Tibial artery (tissue), 4 donors: ENCODE measurements around the gene MRTFB.

ENCODE experiments used
- DNase-seq, 2 donors: peaks; one replicate each; pipeline ENCODE4 v3.0.0-alpha.2; 2019
- H3K27ac ChIP-seq, 2 donors: fragments of 200-600 bp; sonication (generic) in 1 of 2; 1 replicate in 1 of 2; 2 replicates in 1 of 2; pipeline ENCODE4 v1.5.1; 2018 to 2019; ENCODE audit warnings: mild to moderate bottlenecking in 1 of 2
- H3K27me3 ChIP-seq, 2 donors: fragments of 200-600 bp; sonication (generic) in 1 of 2; one replicate each; pipeline versions ENCODE4 v1.5.1 to v1.6.0; 2016 to 2019
- H3K36me3 ChIP-seq, 3 donors: fragments of 200-600 bp; sonication (generic) in 2 of 3; one replicate each; pipeline ENCODE4 v1.5.1; 2016 to 2019; ENCODE audit warnings: mild to moderate bottlenecking in 2 of 3
- H3K4me1 ChIP-seq, 4 donors: fragments of 200-600 bp; sonication (generic) in 2 of 4; 1 replicate in 3 of 4; 2 replicates in 1 of 4; pipeline ENCODE4 v1.5.1; 2016 to 2019
- H3K4me3 ChIP-seq, 2 donors: fragments of 200-600 bp; sonication (generic) in 1 of 2; 1 replicate in 1 of 2; 2 replicates in 1 of 2; pipeline ENCODE4 v1.5.1; 2018 to 2019; ENCODE audit warnings: mild to moderate bottlenecking in 2 of 2
- H3K9me3 ChIP-seq, 3 donors: fragments of 200-600 bp; sonication (generic) in 1 of 3; one replicate each; pipeline ENCODE4 v1.5.1; 2016 to 2019
- CTCF ChIP-seq, 2 experiments: fragments of 200-600 bp in 1 of 2; fragments of 450-650 bp in 1 of 2; IDR thresholded peaks; one replicate each; pipeline ENCODE4 v1.5.1; 2017 to 2019; ENCODE audit warnings: antibody characterized with exemption in 2 of 2, mild to moderate bottlenecking in 1 of 2, moderate library complexity in 1 of 2
- intact Hi-C: fragments of 100-400 bp; cut with DNase I; formaldehyde crosslinking; loops from one replicate; pipeline ENCODE4 v1.15.0; 2023; ENCODE audit warnings: low total_unique reads

The MRTFB gene

DNA sequence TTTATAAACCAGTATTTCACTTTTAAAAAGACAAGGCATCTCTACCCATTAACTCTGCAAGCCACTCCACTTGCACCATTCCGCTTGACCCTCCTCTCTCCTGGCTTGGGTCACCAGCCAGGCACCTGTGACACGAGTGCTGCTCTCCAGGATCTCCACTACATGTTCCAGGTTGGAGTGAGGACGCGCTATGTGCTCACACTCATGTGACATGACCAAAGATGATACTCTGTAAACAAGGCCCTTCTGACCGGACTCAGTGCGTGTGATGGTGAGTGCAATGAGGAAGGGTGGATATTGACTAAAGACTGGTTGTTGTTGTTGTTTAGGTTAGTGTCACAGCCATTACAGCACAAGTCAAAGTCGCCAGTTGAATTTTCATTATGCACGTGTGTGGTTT, 192.7 kb downstream of the MRTFB start:
- H3K4me3 ChIP-seq, result no peak overlapping the region
- TF ChIP-seq CTCF (IDR thresholded peaks at IDR 0.05), result no peak
- no peak for DNase-seq
- H3K9me3 ChIP-seq, result no peaks in the 10 kb centered on the region
- no peaks in the 10 kb centered on the region for H3K27me3 ChIP-seq
- H3K4me1 ChIP-seq, result no peaks in the 10 kb centered on the region
- H3K27ac ChIP-seq, result no peak overlapping the region
- peaks cover 64 to 84% (median 77%) of the 10 kb centered on the region in 3 donors for H3K36me3 ChIP-seq
- intact Hi-C loops, result no loop called here

DNA sequence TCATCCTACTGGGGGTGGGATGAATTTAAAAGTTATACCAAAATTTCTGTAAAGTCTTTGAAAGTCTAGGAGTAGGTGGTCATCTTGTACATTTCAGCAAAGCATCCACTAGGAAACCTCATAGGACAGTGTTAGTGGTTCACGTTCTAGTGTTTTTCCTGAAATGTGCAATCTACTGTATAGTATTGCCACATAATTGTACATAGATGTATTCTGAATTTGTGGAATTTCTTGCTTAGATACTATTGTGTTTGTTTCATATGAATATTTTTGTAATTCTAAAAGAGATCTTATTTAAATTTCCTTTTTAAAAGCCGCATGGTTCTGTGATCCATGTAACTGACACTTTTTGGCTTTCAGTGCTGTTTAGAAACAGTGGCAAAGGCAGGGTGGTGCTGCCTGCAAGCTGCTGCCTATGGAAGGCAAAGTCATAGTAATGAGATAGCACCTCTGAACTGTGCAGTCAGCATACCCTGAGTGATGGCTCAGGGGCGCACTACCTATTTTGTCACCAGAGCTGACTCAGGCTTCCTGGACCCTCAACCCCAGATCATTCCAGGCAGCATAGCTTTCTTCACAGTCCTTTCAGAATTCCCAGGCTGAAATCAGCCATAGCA, 193.3 kb downstream of the MRTFB start:
- H3K9me3 ChIP-seq, result no peaks in the 10 kb centered on the region
- no peaks in the 10 kb centered on the region for H3K4me1 ChIP-seq
- no peaks in the 10 kb centered on the region for H3K27me3 ChIP-seq
- TF ChIP-seq CTCF (IDR thresholded peaks at IDR 0.05), result no peak
- H3K4me3 ChIP-seq, result no peak overlapping the region
- DNase-seq, result no peak
- intact Hi-C loops, result no loop called here
- peaks cover 59 to 78% (median 71%) of the 10 kb centered on the region in 3 donors for H3K36me3 ChIP-seq
- H3K27ac ChIP-seq, result no peak overlapping the region

DNA sequence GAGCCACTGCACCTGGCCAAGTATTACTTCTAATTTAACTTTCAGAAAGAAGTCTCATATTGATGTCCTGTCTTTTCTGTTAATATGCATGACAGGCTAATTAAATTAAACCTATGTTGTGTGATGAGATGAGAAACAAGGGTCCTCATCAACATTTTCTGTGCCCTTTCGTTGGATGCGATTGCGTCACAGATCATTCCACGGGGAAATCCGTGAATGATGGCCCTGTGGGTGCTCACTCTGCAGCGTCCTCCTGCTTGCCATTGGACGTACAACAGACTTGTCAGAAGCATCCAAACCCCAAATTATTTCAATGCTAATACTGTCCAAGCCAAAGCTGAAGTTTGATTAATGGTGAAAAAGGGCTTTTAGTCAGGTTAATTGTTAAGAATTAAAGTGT, 197.0 kb downstream of the MRTFB start:
- peaks cover 30 to 41% (median 35%) of the 10 kb centered on the region in 3 donors for H3K36me3 ChIP-seq
- no peak overlapping the region for H3K4me3 ChIP-seq
- TF ChIP-seq CTCF (IDR thresholded peaks at IDR 0.05), result no peak
- H3K4me1 ChIP-seq, result no peaks in the 10 kb centered on the region
- no peak overlapping the region for H3K27ac ChIP-seq
- no peak for DNase-seq
- intact Hi-C loops, result no loop called here
- H3K9me3 ChIP-seq, result peaks cover 0 to 9% (median 0%) of the 10 kb centered on the region in 3 donors
- H3K27me3 ChIP-seq, result no peaks in the 10 kb centered on the region

GRCh38 chr16:14275934-14276333, 204.8 kb downstream of the MRTFB start:
- H3K27me3 ChIP-seq, result no peaks in the 10 kb centered on the region
- intact Hi-C loops, result no loop called here
- TF ChIP-seq CTCF (IDR thresholded peaks at IDR 0.05), result no peak
- no peak overlapping the region for H3K27ac ChIP-seq
- no peak for DNase-seq
- no peaks in the 10 kb centered on the region for H3K36me3 ChIP-seq
- no peak overlapping the region for H3K4me3 ChIP-seq
- H3K9me3 ChIP-seq, result no peaks in the 10 kb centered on the region
- no peaks in the 10 kb centered on the region for H3K4me1 ChIP-seq

DNA sequence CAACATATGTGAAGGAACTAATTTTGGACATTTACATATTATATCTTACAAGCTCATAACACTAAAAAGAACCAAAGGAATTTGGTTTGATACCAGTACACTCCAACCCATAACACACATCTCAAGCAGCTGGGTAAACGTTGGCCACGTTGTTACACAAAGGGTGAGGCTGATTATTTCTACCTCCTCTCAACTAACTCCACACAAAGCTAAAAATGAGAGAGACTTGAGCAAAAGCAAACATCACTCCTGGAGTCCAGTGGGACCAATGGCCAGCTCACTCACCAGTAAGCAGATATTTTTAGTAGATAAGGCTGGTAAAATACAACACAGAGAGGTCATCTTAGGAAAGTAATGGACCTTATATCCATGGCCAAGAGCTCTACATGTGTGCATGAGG, 207.6 kb downstream of the MRTFB start:
- H3K4me3 ChIP-seq, result no peak overlapping the region
- no peaks in the 10 kb centered on the region for H3K4me1 ChIP-seq
- DNase-seq, result no peak
- no peaks in the 10 kb centered on the region for H3K27me3 ChIP-seq
- TF ChIP-seq CTCF (IDR thresholded peaks at IDR 0.05), result no peak
- intact Hi-C loops, result no loop called here
- no peaks in the 10 kb centered on the region for H3K36me3 ChIP-seq
- H3K9me3 ChIP-seq, result no peaks in the 10 kb centered on the region
- H3K27ac ChIP-seq, result no peak overlapping the region

- no peaks in the 10 kb centered on the region for H3K36me3 ChIP-seq
- intact Hi-C loops, result no loop called here
- H3K9me3 ChIP-seq, result no peaks in the 10 kb centered on the region
- no peak for DNase-seq
- H3K27me3 ChIP-seq, result no peaks in the 10 kb centered on the region
- H3K4me3 ChIP-seq, result no peak overlapping the region
- no peak overlapping the region for H3K27ac ChIP-seq
- no peak for TF ChIP-seq CTCF (IDR thresholded peaks at IDR 0.05)
- peaks cover 0 to 8% (median 0%) of the 10 kb centered on the region in 4 donors for H3K4me1 ChIP-seq
These were observed 209.4 kb downstream of the MRTFB start for GRCh38 chr16:14280541-14280940.
